ENCODE results near the gene EIF2S1. TPM values are rescaled to one million over a fixed set of nuclear protein-coding genes. Genes with fewer than 3 reads are reported as not detected.

Gene EIF2S1
- total and polyA plus RNA-seq, 2 donors from 2014 or later, result 52.8 to 78.2 TPM

DNA sequence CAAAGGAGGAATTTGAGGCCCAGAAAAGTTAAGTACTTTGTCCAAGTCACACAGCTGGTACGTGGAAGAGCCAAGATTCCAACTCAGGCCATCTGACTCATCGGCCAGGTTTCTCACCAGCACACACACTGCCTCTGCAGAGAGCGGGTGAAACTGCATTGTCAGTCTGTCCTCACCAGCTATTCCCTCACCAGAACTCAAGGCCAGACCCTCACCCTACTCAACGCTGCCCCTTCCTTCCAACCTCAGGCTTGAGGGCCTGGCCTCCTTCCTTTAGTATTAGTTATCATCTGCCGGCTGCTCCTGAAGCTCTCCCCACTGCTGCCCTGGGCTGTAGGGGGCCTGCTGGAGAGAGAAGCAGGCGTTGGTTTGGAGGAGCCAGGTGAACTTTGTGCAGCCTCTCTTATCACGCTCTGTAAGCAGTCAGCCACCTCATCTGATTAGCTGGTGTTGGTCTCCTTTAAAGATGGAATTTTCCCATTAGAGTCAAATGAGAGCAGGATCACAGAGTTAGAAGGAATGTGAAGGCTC is 68.4 kb downstream of the EIF2S1 start:
- H3K27me3 ChIP-seq (ENCODE audit: control insufficient read depth, insufficient read depth, low read length), result no peaks in the 10 kb centered on the region
- H3K27ac ChIP-seq (ENCODE audit: low read depth in 2 of 2, low read length in 2 of 2), result no peak overlapping the region
- H3K9me3 ChIP-seq (ENCODE audit: control insufficient read depth in 2 of 3, insufficient read depth in 1 of 3, low read length in 3 of 3), result no peaks in the 10 kb centered on the region
- TF ChIP-seq, protein P1, sequence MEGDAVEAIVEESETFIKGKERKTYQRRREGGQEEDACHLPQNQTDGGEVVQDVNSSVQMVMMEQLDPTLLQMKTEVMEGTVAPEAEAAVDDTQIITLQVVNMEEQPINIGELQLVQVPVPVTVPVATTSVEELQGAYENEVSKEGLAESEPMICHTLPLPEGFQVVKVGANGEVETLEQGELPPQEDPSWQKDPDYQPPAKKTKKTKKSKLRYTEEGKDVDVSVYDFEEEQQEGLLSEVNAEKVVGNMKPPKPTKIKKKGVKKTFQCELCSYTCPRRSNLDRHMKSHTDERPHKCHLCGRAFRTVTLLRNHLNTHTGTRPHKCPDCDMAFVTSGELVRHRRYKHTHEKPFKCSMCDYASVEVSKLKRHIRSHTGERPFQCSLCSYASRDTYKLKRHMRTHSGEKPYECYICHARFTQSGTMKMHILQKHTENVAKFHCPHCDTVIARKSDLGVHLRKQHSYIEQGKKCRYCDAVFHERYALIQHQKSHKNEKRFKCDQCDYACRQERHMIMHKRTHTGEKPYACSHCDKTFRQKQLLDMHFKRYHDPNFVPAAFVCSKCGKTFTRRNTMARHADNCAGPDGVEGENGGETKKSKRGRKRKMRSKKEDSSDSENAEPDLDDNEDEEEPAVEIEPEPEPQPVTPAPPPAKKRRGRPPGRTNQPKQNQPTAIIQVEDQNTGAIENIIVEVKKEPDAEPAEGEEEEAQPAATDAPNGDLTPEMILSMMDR (IDR thresholded peaks at IDR 0.05; ENCODE audit: borderline replicate concordance, extremely low read depth, insufficient read depth), result no peak
- intact Hi-C loops (cut with DNase I), result loop anchor here (5.0 kb wide), 1 partner anchor 139 kb away; no protein-coding TSS in a partner anchor
- H3K9ac ChIP-seq (ENCODE audit: low read length in 3 of 3), result no peak overlapping the region
- peaks cover 0 to 3% (median 0%) of the 10 kb centered on the region in 3 donors for H3K4me1 ChIP-seq (ENCODE audit: control insufficient read depth in 2 of 3, insufficient read depth in 2 of 3, low read depth in 1 of 3, low read length in 3 of 3)
- H3K36me3 ChIP-seq (ENCODE audit: control insufficient read depth in 2 of 3, insufficient read depth in 3 of 3, low read length in 3 of 3), result no peaks in the 10 kb centered on the region
- FAIRE-seq (no peak), DNase-seq (no peak)
- H3K4me3 ChIP-seq (ENCODE audit: low read length in 3 of 3), result no peak overlapping the region

DNA sequence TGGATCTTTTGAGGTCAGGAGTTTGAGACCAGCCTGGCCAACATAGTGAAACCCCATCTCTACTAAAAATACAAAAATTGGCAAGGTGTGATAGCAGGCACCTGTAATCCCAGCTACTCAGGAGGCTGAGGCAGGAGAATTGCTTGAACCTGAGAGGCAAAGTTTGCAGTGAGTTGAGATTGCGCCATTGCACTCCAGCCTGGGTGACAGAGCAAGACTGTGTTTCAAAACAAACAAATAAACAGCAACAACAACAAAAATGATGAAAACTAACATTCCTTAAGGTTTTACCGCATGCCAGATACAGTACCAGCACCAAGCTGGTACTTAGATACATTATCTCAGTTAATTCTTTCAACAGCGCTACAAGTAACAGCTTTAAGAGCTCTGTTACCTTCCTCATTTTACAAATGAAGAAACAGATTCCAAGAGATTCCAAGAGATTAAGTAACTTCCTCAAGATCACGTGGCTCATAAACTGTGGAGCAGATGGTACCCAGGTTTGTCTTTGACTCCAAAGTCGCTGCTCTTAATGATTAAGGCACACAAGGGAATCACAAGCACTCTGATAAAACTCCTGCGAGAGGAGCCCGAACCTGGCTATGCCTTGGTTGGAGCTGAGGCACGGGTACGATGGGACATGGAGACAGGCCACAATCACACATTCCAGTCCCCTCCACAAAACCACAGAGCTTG is 69.5 kb downstream of the EIF2S1 start:
- FAIRE-seq (no peak), DNase-seq (no peak)
- Histone ChIP-seq H3K27me3 (ENCODE audit: control insufficient read depth, insufficient read depth, low read length) (no peaks in the 10 kb centered on the region), H3K27ac (ENCODE audit: low read depth in 2 of 2, low read length in 2 of 2) (no peak overlapping the region), H3K9me3 (ENCODE audit: control insufficient read depth in 2 of 3, insufficient read depth in 1 of 3, low read length in 3 of 3) (no peaks in the 10 kb centered on the region), H3K4me1 (ENCODE audit: control insufficient read depth in 2 of 3, insufficient read depth in 2 of 3, low read depth in 1 of 3, low read length in 3 of 3) (peaks cover 0 to 3% (median 0%) of the 10 kb centered on the region in 3 donors), H3K4me3 (ENCODE audit: low read length in 3 of 3) (no peak overlapping the region), H3K36me3 (ENCODE audit: control insufficient read depth in 2 of 3, insufficient read depth in 3 of 3, low read length in 3 of 3) (no peaks in the 10 kb centered on the region), H3K9ac (ENCODE audit: low read length in 3 of 3) (no peak overlapping the region)
- TF ChIP-seq, protein P1 (IDR thresholded peaks at IDR 0.05; ENCODE audit: borderline replicate concordance, extremely low read depth, insufficient read depth), result no peak
- intact Hi-C loops (cut with DNase I), result loop anchor here (5.0 kb wide), 1 partner anchor 138 kb away; no protein-coding TSS in a partner anchor

DNA sequence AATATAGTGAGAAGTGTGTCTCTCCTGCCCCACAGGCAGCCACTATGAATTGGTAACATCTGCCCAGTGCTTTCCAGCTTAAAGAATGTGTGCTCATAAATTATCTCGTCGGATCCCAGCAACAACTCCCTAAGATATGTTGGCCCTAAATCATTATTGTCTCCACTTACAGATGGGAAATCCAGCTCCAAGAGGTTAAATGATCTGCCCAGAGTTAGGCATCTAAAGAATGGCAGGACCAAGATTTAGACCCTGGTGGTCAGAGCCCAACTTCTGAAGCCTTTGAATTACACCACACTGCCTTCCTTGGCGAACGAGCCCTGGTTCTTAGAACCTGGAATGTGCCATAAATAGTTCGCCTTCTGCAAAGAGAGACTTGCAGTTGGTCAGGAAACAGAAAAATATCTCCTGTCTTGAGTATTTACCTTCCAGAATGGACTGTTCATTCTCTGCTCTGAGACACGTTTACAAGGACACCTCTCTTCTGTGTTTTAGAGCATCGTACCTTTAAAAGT is 72.0 kb downstream of the EIF2S1 start:
- Histone ChIP-seq H3K27me3 (ENCODE audit: control insufficient read depth, insufficient read depth, low read length) (no peaks in the 10 kb centered on the region), H3K9me3 (ENCODE audit: control insufficient read depth in 2 of 3, insufficient read depth in 1 of 3, low read length in 3 of 3) (no peaks in the 10 kb centered on the region), H3K4me1 (ENCODE audit: control insufficient read depth in 2 of 3, insufficient read depth in 2 of 3, low read depth in 1 of 3, low read length in 3 of 3) (peaks cover 0 to 3% (median 0%) of the 10 kb centered on the region in 3 donors), H3K9ac (ENCODE audit: low read length in 3 of 3) (no peak overlapping the region), H3K4me3 (ENCODE audit: low read length in 3 of 3) (no peak overlapping the region), H3K36me3 (ENCODE audit: control insufficient read depth in 2 of 3, insufficient read depth in 3 of 3, low read length in 3 of 3) (no peaks in the 10 kb centered on the region), H3K27ac (ENCODE audit: low read depth in 2 of 2, low read length in 2 of 2) (no peak overlapping the region)
- no peak for FAIRE-seq
- TF ChIP-seq, protein P1 (IDR thresholded peaks at IDR 0.05; ENCODE audit: borderline replicate concordance, extremely low read depth, insufficient read depth), result no peak
- DNase-seq, result peak in 2 of 5 donors; percentile 37 to 57
- intact Hi-C loops (cut with DNase I), result no loop called here

Data from kidney (tissue), 14 donors.